SK-N-MC (cell line): ENCODE measurements around the gene ECSIT.

Experiments used
- EZH2 ChIP-seq: fragments of 200-600 bp; sonication (generic); IDR thresholded peaks from one replicate; pipeline ENCODE4 v1.6.1; 2017; ENCODE audit warnings: antibody characterized with exemption
- FOXP2 ChIP-seq: optimal IDR thresholded peaks from 2 replicates; pipeline ENCODE3; 2011; ENCODE audit warnings: mild to moderate bottlenecking, moderate library complexity; ENCODE audit not compliant: insufficient read depth; ENCODE audit errors: extremely low read length, control extremely low read depth
- POLR2AphosphoS5 ChIP-seq: IDR thresholded peaks from 2 replicates; pipeline ENCODE4 v1.6.1; 2012; ENCODE audit warnings: mild to moderate bottlenecking, low read depth, low read length, borderline replicate concordance

DNA sequence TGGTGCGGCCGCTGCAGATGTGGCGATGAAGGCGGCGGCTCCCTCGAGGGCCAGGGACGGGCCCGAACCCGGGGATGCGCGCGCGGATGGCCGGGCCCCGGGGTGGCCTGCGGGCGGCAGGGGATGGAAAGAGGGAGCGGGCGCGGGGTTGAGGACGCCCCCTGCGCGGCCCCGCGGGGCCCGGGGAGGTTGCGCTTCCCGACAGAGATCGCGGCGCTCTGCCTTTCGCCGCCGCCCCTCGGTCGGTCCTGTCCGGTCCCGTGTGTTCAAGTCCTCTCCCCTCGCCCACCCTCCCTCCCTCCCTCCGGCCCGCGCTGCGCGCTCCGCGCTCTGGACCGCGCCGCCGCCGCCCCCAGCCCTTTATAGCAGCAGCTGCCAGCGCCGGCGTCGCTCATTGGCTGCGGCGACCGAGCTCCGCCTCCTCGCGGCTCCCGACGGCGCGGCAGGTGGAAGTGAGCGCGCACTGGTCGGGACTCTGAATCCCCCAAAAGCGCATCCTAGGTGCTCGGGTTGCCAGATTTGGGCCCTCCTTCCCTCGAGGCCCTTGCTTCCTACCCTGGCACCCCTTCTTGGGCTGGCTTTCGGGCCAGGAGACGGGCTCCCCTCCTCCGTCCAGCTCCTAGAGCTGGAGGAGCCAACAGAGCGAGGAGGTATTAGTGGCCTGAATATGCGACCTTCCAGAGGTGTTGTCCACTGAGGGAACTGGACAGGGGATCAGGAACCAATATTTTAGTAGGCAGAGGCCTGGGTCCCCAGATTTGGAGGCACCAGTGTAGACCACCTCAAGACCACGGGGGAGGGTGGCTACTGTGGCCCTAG lies 48.0 kb downstream of the ECSIT start, which contains the start of gene ELAVL3:
- TF ChIP-seq EZH2, result no peak
- TF ChIP-seq POLR2AphosphoS5, result no peak
- no peak for TF ChIP-seq FOXP2
